GM10266 (cell line): ENCODE measurements around the gene UBL7.

Experiments used
- DNase-seq: peaks from one replicate; pipeline ENCODE4 v3.0.0; 2012; ENCODE audit errors: extremely low spot score
- CTCF ChIP-seq: IDR thresholded peaks from 2 replicates; pipeline ENCODE4 v1.5.1; 2012; ENCODE audit warnings: mild to moderate bottlenecking, low read depth; ENCODE audit not compliant: control insufficient read depth, insufficient read depth; ENCODE audit errors: missing control alignments

The UBL7 gene

GRCh38 chr15:74400915-74401757, 59.8 kb downstream of the UBL7 start:
- TF ChIP-seq CTCF: no peak
- no peak for DNase-seq

GRCh38 chr15:74400313-74400860, 60.6 kb downstream of the UBL7 start:
- TF ChIP-seq CTCF: no peak
- no peak for DNase-seq

- no peak for TF ChIP-seq CTCF
- DNase-seq: peak; percentile 54
These were observed 61.2 kb downstream of the UBL7 start for GRCh38 chr15:74399511-74400312.

- TF ChIP-seq CTCF: no peak
- DNase-seq: no peak
These were observed 61.9 kb downstream of the UBL7 start for GRCh38 chr15:74399100-74399499.

GRCh38 chr15:74398183-74398582, 62.8 kb downstream of the UBL7 start:
- no peak for DNase-seq
- no peak for TF ChIP-seq CTCF

- TF ChIP-seq CTCF: no peak
- DNase-seq: no peak
These were observed 63.5 kb downstream of the UBL7 start for GRCh38 chr15:74397239-74398068.
